Measurements from ENCODE around the gene C16orf86. TPM values are rescaled to one million over a fixed set of nuclear protein-coding genes. Genes with fewer than 3 reads are reported as not detected.

C16orf86 gene
- total RNA-seq, 1 experiment from 2014 or later: 4.9 TPM

- no peak for TF ChIP-seq CDX4 (CRISPR knock-in tag; IDR thresholded peaks at IDR 0.05; ENCODE audit: borderline replicate concordance)
- no peak for TF ChIP-seq SMAD3 (CRISPR knock-in tag; IDR thresholded peaks at IDR 0.05; ENCODE audit: borderline replicate concordance)
- no peak for TF ChIP-seq ESRRA (CRISPR knock-in tag; IDR thresholded peaks at IDR 0.05; ENCODE audit: borderline replicate concordance)
- 0 out of 2 replicates have a peak, but pooled peaks have one; percentile 8 for TF ChIP-seq FOXK1 (CRISPR knock-in tag; IDR thresholded peaks at IDR 0.05)
- no peak for TF ChIP-seq ZNF138 (CRISPR knock-in tag; conservative IDR thresholded peaks at IDR 0.05)
- TF ChIP-seq NR3C1 (CRISPR knock-in tag; conservative IDR thresholded peaks at IDR 0.05; ENCODE audit: low read depth): no peak
- TF ChIP-seq GTF2I (CRISPR knock-in tag; conservative IDR thresholded peaks at IDR 0.05): no peak
- TF ChIP-seq ARID4B (CRISPR knock-in tag; IDR thresholded peaks at IDR 0.05; ENCODE audit: borderline replicate concordance): no peak; the same call in 1 of the 2 replicates
- TF ChIP-seq TEAD4 (CRISPR knock-in tag; IDR thresholded peaks at IDR 0.05): no peak
- TF ChIP-seq ZNF425 (CRISPR knock-in tag; conservative IDR thresholded peaks at IDR 0.05): no peak
- TF ChIP-seq ATF1 (CRISPR knock-in tag; IDR thresholded peaks at IDR 0.05): no peak
- TF ChIP-seq, protein P1, sequence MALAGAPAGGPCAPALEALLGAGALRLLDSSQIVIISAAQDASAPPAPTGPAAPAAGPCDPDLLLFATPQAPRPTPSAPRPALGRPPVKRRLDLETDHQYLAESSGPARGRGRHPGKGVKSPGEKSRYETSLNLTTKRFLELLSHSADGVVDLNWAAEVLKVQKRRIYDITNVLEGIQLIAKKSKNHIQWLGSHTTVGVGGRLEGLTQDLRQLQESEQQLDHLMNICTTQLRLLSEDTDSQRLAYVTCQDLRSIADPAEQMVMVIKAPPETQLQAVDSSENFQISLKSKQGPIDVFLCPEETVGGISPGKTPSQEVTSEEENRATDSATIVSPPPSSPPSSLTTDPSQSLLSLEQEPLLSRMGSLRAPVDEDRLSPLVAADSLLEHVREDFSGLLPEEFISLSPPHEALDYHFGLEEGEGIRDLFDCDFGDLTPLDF (CRISPR knock-in tag; IDR thresholded peaks at IDR 0.05): no peak
- TF ChIP-seq NFE2L1 (CRISPR knock-in tag; IDR thresholded peaks at IDR 0.05): no peak
- TF ChIP-seq, protein P2, sequence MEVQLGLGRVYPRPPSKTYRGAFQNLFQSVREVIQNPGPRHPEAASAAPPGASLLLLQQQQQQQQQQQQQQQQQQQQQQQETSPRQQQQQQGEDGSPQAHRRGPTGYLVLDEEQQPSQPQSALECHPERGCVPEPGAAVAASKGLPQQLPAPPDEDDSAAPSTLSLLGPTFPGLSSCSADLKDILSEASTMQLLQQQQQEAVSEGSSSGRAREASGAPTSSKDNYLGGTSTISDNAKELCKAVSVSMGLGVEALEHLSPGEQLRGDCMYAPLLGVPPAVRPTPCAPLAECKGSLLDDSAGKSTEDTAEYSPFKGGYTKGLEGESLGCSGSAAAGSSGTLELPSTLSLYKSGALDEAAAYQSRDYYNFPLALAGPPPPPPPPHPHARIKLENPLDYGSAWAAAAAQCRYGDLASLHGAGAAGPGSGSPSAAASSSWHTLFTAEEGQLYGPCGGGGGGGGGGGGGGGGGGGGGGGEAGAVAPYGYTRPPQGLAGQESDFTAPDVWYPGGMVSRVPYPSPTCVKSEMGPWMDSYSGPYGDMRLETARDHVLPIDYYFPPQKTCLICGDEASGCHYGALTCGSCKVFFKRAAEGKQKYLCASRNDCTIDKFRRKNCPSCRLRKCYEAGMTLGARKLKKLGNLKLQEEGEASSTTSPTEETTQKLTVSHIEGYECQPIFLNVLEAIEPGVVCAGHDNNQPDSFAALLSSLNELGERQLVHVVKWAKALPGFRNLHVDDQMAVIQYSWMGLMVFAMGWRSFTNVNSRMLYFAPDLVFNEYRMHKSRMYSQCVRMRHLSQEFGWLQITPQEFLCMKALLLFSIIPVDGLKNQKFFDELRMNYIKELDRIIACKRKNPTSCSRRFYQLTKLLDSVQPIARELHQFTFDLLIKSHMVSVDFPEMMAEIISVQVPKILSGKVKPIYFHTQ (CRISPR knock-in tag; IDR thresholded peaks at IDR 0.05): no peak
- TF ChIP-seq, protein P3, sequence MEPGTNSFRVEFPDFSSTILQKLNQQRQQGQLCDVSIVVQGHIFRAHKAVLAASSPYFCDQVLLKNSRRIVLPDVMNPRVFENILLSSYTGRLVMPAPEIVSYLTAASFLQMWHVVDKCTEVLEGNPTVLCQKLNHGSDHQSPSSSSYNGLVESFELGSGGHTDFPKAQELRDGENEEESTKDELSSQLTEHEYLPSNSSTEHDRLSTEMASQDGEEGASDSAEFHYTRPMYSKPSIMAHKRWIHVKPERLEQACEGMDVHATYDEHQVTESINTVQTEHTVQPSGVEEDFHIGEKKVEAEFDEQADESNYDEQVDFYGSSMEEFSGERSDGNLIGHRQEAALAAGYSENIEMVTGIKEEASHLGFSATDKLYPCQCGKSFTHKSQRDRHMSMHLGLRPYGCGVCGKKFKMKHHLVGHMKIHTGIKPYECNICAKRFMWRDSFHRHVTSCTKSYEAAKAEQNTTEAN (CRISPR knock-in tag; IDR thresholded peaks at IDR 0.05): no peak
- TF ChIP-seq ZNF671 (CRISPR knock-in tag; IDR thresholded peaks at IDR 0.05): no peak
- peak; percentile 95 for TF ChIP-seq ZBTB21 (CRISPR knock-in tag; IDR thresholded peaks at IDR 0.05; ENCODE audit: borderline replicate concordance)
- TF ChIP-seq, protein P4, sequence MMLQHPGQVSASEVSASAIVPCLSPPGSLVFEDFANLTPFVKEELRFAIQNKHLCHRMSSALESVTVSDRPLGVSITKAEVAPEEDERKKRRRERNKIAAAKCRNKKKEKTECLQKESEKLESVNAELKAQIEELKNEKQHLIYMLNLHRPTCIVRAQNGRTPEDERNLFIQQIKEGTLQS (CRISPR knock-in tag; conservative IDR thresholded peaks at IDR 0.05): no peak; the same call in 1 of the 2 replicates
- TF ChIP-seq CREM (CRISPR knock-in tag; IDR thresholded peaks at IDR 0.05): peak; percentile 94
- no peak; the same call in 1 of the 2 replicates for TF ChIP-seq USF1 (CRISPR knock-in tag; IDR thresholded peaks at IDR 0.05)
- no peak for TF ChIP-seq TP53 (CRISPR knock-in tag; IDR thresholded peaks at IDR 0.05)
- TF ChIP-seq SMAD4 (CRISPR knock-in tag; IDR thresholded peaks at IDR 0.05): no peak
- no peak for TF ChIP-seq ATF6 (CRISPR knock-in tag; IDR thresholded peaks at IDR 0.05)
These were observed 6.0 kb upstream of the C16orf86 start, which contains the start of gene PARD6A (continued) for GRCh38 chr16:67660564-67661028.

Data from WTC11 (cell line).